ENCODE measurements around the gene MPPED2.

DNA sequence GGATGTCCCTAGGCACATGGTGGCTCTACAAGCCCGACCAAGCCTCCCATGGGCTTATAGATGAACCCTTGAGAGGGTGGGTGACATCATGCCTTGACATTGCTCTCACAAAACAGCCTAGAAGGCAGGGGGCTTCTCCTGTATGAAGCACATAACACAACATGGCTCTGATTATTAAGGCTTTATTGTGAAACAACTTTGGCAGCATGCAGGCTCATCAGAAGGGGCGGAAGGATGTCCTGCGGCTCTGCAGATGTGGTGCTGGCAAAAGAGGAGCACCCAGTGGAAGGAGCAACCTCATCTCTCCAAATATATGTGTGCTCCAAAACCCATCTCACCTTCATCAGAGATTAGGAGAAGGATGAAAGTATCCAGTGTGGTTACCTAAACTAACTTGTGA lies 100.4 kb downstream of the MPPED2 start:
- TF ChIP-seq, protein P1, sequence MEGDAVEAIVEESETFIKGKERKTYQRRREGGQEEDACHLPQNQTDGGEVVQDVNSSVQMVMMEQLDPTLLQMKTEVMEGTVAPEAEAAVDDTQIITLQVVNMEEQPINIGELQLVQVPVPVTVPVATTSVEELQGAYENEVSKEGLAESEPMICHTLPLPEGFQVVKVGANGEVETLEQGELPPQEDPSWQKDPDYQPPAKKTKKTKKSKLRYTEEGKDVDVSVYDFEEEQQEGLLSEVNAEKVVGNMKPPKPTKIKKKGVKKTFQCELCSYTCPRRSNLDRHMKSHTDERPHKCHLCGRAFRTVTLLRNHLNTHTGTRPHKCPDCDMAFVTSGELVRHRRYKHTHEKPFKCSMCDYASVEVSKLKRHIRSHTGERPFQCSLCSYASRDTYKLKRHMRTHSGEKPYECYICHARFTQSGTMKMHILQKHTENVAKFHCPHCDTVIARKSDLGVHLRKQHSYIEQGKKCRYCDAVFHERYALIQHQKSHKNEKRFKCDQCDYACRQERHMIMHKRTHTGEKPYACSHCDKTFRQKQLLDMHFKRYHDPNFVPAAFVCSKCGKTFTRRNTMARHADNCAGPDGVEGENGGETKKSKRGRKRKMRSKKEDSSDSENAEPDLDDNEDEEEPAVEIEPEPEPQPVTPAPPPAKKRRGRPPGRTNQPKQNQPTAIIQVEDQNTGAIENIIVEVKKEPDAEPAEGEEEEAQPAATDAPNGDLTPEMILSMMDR (IDR thresholded peaks at IDR 0.05; ENCODE audit: insufficient read depth, low read depth, low read length) = no peak
- no peak for TF ChIP-seq EZH2 (IDR thresholded peaks at IDR 0.05; ENCODE audit: insufficient read depth, low read length)
